NCI-H82 treated with DMSO at 0.1 percent for 48 hours (cell line): ENCODE measurements around the gene ATP8A2.

Source experiments
- DNase-seq: peaks from one replicate; lab custom pipeline; 2025; ENCODE audit not compliant: unreplicated experiment; lab: John Stamatoyannopoulos, UW

The ATP8A2 gene

GRCh38 chr13:25843692-25844091 is 471.9 kb downstream of the ATP8A2 start:
- peak; percentile 60 for DNase-seq

DNA sequence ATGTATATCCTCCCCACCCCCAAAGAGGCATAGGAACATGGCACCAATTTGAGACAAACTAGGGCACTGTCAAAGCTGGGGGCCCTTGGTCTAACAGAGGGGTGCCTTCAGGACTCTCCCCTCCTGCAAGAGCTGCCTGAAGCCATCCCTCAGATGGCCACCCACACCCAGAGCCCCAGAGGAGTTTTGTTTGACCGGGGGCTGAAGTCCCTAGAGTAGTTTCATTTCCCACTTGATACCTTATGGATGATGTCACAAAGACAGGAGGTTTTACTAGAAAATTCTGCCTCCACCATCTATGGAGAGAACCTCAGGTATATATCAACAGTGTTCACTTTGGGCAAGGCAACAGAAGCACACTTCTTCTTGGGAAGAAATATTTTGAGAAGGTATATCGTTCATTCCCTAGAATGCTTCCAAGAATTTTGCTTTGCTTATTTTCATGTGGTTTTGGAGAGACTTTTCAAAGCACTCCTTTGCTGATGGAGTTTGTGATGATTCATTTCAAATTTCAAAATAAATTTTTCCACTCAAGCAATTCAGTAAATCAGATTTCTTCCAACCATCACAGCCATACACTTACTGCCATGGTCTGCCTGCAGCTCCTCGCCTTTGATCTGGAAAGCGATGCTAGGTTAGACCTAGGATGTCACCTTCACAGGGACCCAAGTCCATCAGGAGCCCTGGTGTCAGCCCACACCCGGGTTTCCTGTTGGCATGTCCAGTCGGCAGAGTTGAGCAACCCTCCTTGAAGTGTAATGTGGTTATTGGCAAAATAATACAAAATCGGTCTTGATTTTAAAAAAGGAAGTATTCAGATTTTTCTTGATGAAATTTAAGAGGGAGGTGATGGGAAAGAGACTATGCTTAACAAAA is 473.0 kb downstream of the ATP8A2 start:
- DNase-seq = no peak

DNA sequence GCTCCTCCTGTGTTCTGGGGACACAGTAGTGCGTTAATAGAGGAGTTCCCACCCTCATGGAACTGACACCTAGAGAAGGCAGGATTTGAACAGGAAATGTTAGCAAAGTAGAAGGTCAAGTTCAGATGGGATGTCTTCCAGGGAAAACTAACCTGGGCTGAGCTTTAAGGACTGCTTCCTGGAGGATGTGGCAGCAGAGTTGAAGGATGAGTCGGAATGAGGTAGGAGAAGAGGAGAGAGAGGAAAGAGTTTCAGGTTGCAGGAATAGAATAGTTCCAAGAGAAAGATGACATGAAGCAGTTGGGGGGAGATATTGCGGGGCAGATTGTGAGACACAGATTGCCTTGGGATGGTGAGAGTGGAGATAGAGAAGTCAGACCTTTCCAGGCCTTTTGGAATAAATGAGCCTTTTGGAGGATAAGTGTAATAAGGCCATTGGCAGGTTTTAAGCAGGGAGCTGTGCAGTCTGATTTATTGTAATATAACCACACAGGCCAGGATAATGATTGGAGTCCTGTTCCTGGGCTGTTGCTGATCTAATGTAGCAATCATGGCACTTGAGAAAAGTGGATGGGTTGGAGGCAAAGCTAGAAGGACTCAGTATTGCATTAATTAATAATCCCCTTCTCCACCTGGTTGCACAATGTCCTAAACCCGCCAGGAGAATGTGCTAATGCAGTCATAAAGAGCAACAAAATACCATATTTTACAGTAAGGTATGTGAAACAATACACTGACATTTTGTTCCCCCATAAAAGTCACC is 474.6 kb downstream of the ATP8A2 start:
- no peak for DNase-seq

DNA sequence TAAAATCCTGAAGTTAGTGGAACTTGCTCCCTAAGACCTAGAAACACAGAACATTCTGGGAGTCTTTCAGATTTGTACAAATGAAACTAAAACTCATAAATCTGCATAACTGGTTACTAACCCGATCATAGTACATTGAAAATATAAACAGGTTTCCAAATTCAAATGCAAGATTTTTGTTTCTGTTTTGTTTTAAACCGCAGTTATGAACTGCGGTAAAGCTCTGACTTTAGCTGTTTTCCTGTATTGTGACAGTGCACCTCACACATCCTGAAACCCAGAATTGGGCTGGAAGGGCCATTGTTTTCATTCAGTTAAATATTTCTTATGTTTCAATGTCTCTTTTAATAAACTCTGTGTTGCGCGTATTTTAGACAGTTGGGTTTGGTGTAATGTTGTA is 475.4 kb downstream of the ATP8A2 start:
- DNase-seq = no peak

DNA sequence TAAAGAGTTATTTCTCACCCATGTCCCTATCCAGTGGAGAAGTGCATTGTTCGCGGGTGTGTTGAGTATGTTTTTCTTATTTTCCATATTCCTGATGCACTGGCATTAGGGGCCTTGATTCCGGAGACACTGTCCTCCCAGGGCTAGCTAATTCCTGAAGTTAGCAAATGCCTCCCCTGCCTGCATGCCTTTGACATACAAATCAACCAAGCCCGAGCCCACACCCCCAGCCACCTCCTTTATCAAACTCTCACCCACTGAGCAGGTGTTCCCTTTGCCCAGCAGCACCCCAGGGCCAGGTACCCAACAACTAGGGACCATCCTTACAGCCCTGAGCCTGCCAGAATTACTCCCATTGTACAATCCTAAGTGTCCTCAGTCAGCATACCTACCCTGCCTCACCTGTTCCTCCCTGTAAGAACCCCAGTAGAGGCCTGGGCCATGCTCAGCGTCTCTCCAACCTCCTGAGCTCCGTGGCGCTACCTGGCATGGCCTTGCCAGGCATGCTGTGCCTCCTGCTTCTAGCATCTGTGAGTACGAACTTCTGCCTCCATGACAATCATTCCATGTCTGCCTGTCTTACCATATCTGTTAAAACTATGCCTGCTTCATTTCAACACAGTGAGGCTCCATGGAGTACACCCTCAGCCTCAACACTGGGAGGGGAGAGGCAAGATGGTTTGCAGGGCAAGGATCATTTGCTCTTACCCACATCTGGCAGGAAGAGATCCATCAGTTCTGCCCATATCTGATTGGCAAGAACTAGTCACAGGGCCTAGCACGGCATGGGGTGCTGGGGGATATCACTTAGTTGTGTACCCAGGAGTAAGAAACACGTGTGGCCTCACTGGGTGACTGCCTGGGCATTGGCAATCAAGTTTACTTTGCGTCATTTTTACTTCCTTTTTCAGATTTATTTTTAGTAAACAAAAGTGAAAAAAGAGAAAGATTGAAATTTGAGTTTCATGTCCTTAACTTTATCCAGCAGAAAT is 476.2 kb downstream of the ATP8A2 start:
- DNase-seq = no peak

GRCh38 chr13:25848812-25849745 is 477.3 kb downstream of the ATP8A2 start:
- DNase-seq = no peak

DNA sequence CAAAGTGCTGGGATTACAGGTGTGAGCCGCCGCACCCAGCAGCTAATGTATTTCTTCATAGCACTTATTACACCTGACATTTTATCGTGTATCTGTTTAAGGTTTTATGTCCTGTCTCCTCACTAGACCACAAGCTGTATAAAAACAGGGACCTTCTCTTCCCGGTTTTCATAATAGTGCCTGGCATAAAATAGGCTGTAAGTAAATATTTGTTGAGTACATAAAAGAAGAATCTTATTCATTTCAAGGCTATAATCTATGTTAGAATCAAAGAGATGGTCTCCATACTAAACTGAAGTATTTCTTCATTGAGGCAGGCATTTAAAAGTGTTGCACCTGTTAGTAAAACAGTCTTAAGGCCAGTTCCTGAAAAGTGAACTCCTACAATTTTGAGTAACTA is 486.1 kb downstream of the ATP8A2 start:
- no peak for DNase-seq

GRCh38 chr13:25859528-25859927 is 487.8 kb downstream of the ATP8A2 start:
- no peak for DNase-seq

GRCh38 chr13:25860265-25860664 is 488.5 kb downstream of the ATP8A2 start:
- DNase-seq = no peak

GRCh38 chr13:25860862-25861261 is 489.1 kb downstream of the ATP8A2 start:
- no peak for DNase-seq

DNA sequence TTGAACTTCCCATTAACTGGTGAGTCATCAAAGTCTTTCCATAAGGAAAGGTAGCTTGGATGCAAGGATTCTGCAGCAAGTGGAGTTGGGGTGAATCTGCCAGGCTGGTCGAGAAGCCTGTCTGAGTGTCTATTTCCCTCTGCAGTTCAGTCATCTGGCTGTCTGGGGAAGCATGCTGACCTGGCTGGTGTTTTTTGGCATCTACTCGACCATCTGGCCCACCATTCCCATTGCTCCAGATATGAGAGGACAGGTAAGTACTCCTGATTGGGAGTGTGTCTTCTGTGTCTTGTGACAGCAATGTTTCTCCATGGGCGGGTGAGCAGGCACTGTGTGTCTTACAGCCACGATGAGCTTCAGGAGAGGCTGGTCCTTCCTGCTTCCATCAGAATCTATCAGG is 490.4 kb downstream of the ATP8A2 start:
- no peak for DNase-seq

DNA sequence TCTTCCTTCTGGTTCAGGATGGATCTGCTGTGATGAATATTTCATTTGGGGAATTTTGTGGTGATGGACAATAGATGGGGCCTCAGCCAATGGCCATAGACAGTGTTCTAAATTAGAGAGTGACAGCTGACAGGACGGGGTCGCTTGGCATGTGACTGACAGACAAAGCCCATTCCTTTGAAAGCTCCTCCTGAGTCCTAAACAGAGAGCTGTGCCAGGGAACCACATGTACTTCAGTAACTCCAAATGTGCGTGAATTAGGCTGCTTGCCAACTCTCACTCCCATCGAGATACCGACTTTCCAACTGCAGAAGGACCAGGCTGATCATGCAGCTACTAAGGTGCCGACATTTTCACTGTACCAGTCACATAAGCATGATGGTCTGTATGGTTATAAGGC is 492.3 kb downstream of the ATP8A2 start:
- DNase-seq = no peak

- no peak for DNase-seq
Observed at GRCh38 chr13:25864936-25865335, 493.2 kb downstream of the ATP8A2 start.

- no peak for DNase-seq
Observed at GRCh38 chr13:25865391-25865790, 493.6 kb downstream of the ATP8A2 start.

DNA sequence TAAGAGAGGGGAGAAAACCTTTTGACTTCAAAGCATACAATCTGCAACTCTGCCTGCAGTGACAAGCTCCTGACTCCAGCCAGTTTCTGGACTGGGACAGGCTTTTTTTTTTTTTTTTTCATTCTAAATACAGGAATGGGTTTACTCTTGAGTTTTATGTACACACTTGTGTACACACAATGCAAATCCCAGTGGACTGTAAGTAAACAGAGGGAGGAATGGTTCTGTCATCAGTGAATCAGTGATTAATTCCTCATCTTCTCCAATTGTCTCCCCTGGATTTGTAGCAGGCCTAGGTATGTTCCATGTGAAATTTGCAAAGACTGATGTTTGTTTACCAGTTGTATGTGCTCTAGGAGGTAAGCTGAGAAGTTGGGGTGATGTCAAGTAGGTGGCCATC is 495.3 kb downstream of the ATP8A2 start:
- no peak for DNase-seq

- DNase-seq = no peak
Observed at GRCh38 chr13:25868490-25868889, 496.7 kb downstream of the ATP8A2 start.

- no peak for DNase-seq
Observed at GRCh38 chr13:25869941-25870340, 498.2 kb downstream of the ATP8A2 start.

DNA sequence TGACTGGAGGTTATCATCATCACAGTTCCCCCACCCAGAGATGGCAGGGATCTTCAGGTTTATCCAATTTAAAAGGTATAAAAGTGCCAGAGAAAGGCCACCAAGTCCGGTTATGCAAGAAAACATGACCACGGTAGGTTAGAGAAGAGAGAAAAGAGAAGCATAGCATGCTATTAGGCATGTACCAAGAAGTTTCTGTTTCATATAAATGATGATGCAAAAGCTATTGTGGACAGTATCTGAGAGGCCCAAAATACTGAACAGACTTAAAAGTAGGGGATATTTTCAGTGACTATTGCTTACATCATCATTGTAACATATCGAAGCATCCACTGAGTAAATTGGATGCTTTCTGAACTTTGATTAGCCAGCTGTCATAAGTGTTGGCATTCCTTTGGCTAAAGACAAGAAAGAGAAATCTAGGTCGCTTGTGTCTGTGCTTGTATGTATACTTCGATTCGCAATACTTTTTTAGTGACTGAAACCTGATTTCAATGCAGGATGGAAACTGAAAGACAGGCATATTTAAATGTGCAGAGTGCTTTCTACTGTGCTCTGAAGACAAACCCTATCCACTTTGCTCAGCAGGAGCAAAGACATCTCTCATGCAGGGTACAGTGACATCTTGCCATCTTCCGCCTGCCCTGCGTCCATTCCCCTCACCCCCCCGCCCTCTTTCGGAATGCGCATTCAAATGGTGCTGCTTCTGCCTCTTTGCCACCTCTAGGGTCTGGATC is 499.8 kb downstream of the ATP8A2 start:
- DNase-seq = no peak

DNA sequence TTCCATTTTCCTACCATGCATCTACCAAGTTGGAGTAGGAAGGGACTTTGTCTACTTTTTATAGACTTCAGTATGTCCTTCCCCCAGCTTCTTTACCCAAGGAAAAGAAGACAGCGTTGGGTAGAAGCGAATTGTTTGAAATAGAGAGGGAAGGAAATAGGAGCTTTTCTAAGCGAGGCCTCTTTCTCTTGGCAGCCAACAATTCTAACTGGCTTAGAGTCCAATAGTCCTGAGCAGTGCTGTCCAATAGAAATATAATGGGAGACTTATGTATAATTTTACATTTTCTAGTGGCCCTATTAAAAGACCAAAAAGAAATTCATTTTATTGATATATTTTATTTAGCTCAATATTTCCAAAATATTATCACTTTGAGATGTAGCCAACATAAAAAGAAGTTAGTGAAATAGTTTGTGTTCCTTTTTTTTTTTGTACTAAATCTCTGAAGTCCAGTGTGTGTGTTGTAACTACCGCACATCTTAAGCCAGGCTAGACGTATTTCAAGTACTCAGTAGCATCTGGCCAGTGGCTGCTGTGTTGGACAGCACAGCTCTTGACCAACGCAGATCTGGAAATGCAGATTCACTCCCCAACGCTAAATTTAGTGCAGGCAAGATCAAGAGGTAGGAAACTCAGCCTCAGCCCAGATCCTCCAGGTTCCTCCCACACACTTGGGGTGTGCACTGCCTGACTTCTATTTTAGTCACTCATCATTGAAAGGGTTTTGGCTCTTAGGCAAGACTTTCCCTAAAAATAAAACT is 500.9 kb downstream of the ATP8A2 start:
- DNase-seq = no peak
